Measurements from ENCODE around the gene PMM2.
"Not testable (repeated sequence)": the region's sequence is repeated elsewhere in the genome, so short reads cannot be mapped to it uniquely, and the experiment has no call there.

PMM2 gene

GRCh38 chr16:8798174-8798527 is 512 bp downstream of the PMM2 start:
- peaks cover 21 to 51% of the 10 kb centered on the region in 2 donors for H3K4me1 Mint-ChIP-seq
- peak overlapping the region; percentile 98 for H3K27ac Mint-ChIP-seq
- DNase-seq (no peak), ATAC-seq (replicated peaks) (peak; percentile 24)
- no peaks in the 10 kb centered on the region for H3K27me3 Mint-ChIP-seq
- peak overlapping the region; percentile 94 to 95 for H3K4me3 Mint-ChIP-seq
- no peaks in the 10 kb centered on the region for H3K9me3 Mint-ChIP-seq
- peaks cover 31 to 33% of the 10 kb centered on the region in 2 donors for H3K36me3 Mint-ChIP-seq

- no peaks in the 10 kb centered on the region for H3K27me3 Mint-ChIP-seq
- DNase-seq: no peak
- H3K4me1 Mint-ChIP-seq: peaks cover 22 to 53% of the 10 kb centered on the region in 2 donors
- H3K36me3 Mint-ChIP-seq: peaks cover 34 to 36% of the 10 kb centered on the region in 2 donors
- peak overlapping the region; percentile 98 for H3K27ac Mint-ChIP-seq
- ATAC-seq (replicated peaks): no peak
- no peaks in the 10 kb centered on the region for H3K9me3 Mint-ChIP-seq
- H3K4me3 Mint-ChIP-seq: peak overlapping the region; percentile 94 to 95
Measured at GRCh38 chr16:8798535-8799157, 1.0 kb downstream of the PMM2 start.

GRCh38 chr16:8801701-8802100 is 4.1 kb downstream of the PMM2 start:
- no peaks in the 10 kb centered on the region for H3K9me3 Mint-ChIP-seq
- H3K27me3 Mint-ChIP-seq: no peaks in the 10 kb centered on the region
- peaks cover 14 to 29% of the 10 kb centered on the region in 2 donors for H3K4me1 Mint-ChIP-seq
- DNase-seq (no peak), ATAC-seq (replicated peaks) (no peak)
- peaks cover 40 to 51% of the 10 kb centered on the region in 2 donors for H3K36me3 Mint-ChIP-seq
- no peak overlapping the region for H3K4me3 Mint-ChIP-seq
- no peak overlapping the region for H3K27ac Mint-ChIP-seq

GRCh38 chr16:8803733-8804132 is 6.1 kb downstream of the PMM2 start:
- H3K36me3 Mint-ChIP-seq: peaks cover 45 to 62% of the 10 kb centered on the region in 2 donors
- H3K4me1 Mint-ChIP-seq: peaks cover 9 to 22% of the 10 kb centered on the region in 2 donors
- not testable (repeated sequence) for H3K27me3 Mint-ChIP-seq; DNase-seq; H3K4me3 Mint-ChIP-seq; H3K27ac Mint-ChIP-seq; ATAC-seq (replicated peaks); H3K9me3 Mint-ChIP-seq

- no peaks in the 10 kb centered on the region for H3K9me3 Mint-ChIP-seq
- no peaks in the 10 kb centered on the region for H3K27me3 Mint-ChIP-seq
- H3K4me1 Mint-ChIP-seq: peaks cover 5 to 16% of the 10 kb centered on the region in 2 donors
- H3K4me3 Mint-ChIP-seq: no peak overlapping the region
- peaks cover 48 to 62% of the 10 kb centered on the region in 2 donors for H3K36me3 Mint-ChIP-seq
- ATAC-seq (replicated peaks): no peak
- DNase-seq: no peak
- no peak overlapping the region for H3K27ac Mint-ChIP-seq
Measured at GRCh38 chr16:8804313-8804712, 6.7 kb downstream of the PMM2 start.

- Mint-ChIP-seq H3K36me3 (peaks cover 56 to 68% of the 10 kb centered on the region in 2 donors), H3K27ac (no peak overlapping the region), H3K27me3 (no peaks in the 10 kb centered on the region), H3K4me1 (peaks cover 4 to 12% of the 10 kb centered on the region in 2 donors), H3K9me3 (no peaks in the 10 kb centered on the region), H3K4me3 (no peak overlapping the region)
- no peak for DNase-seq
- no peak for ATAC-seq (replicated peaks)
Measured at GRCh38 chr16:8806272-8806983, 8.8 kb downstream of the PMM2 start.

- Mint-ChIP-seq H3K9me3 (no peaks in the 10 kb centered on the region), H3K4me1 (peaks cover 4 to 9% of the 10 kb centered on the region in 2 donors), H3K27me3 (no peaks in the 10 kb centered on the region), H3K27ac (no peak overlapping the region), H3K4me3 (no peak overlapping the region), H3K36me3 (peaks cover 53 to 65% of the 10 kb centered on the region in 2 donors)
- ATAC-seq (replicated peaks) (no peak), DNase-seq (no peak)
Measured at GRCh38 chr16:8807189-8807588, 9.6 kb downstream of the PMM2 start.

GRCh38 chr16:8808009-8808408 is 10.4 kb downstream of the PMM2 start:
- peaks cover 47 to 62% of the 10 kb centered on the region in 2 donors for H3K36me3 Mint-ChIP-seq
- no peak overlapping the region for H3K27ac Mint-ChIP-seq
- H3K27me3 Mint-ChIP-seq: no peaks in the 10 kb centered on the region
- H3K9me3 Mint-ChIP-seq: no peaks in the 10 kb centered on the region
- no peak for DNase-seq
- ATAC-seq (replicated peaks): no peak
- peaks cover 6 to 7% of the 10 kb centered on the region in 2 donors for H3K4me1 Mint-ChIP-seq
- H3K4me3 Mint-ChIP-seq: no peak overlapping the region

- Mint-ChIP-seq H3K27me3 (no peaks in the 10 kb centered on the region), H3K4me1 (peaks cover 9 to 11% of the 10 kb centered on the region in 2 donors), H3K9me3 (no peaks in the 10 kb centered on the region), H3K27ac (peak overlapping the region; percentile 20), H3K4me3 (no peak overlapping the region), H3K36me3 (peaks cover 48 to 65% of the 10 kb centered on the region in 2 donors)
- ATAC-seq (replicated peaks) (no peak), DNase-seq (no peak)
Measured at GRCh38 chr16:8808613-8809353, 11.1 kb downstream of the PMM2 start.

GRCh38 chr16:8812162-8812843 is 14.7 kb downstream of the PMM2 start:
- Mint-ChIP-seq H3K4me3 (no peak overlapping the region), H3K9me3 (no peaks in the 10 kb centered on the region), H3K27ac (no peak overlapping the region), H3K36me3 (peaks cover 53 to 64% of the 10 kb centered on the region in 2 donors), H3K4me1 (peaks cover 25 to 34% of the 10 kb centered on the region in 2 donors), H3K27me3 (no peaks in the 10 kb centered on the region)
- no peak for ATAC-seq (replicated peaks)
- DNase-seq: no peak

- ATAC-seq (replicated peaks) (peak; percentile 40 to 56), DNase-seq (no peak)
- peak overlapping the region; percentile 91 for H3K27ac Mint-ChIP-seq
- no peaks in the 10 kb centered on the region for H3K27me3 Mint-ChIP-seq
- H3K4me1 Mint-ChIP-seq: peaks cover 37 to 50% of the 10 kb centered on the region in 2 donors
- no peaks in the 10 kb centered on the region for H3K9me3 Mint-ChIP-seq
- peak overlapping the region; percentile 61 to 71 for H3K4me3 Mint-ChIP-seq
- H3K36me3 Mint-ChIP-seq: peaks cover 56 to 67% of the 10 kb centered on the region in 2 donors
Measured at GRCh38 chr16:8814095-8814806, 16.6 kb downstream of the PMM2 start.

GRCh38 chr16:8816967-8817655 is 19.5 kb downstream of the PMM2 start:
- Mint-ChIP-seq H3K36me3 (peaks cover 65 to 77% of the 10 kb centered on the region in 2 donors), H3K9me3 (no peaks in the 10 kb centered on the region), H3K27ac (peak overlapping the region; percentile 65), H3K27me3 (no peaks in the 10 kb centered on the region), H3K4me3 (no peak overlapping the region), H3K4me1 (peaks cover 47 to 78% of the 10 kb centered on the region in 2 donors)
- ATAC-seq (replicated peaks): peak; percentile 20 to 28
- DNase-seq: no peak
